Activated CD8-positive, alpha-beta T cell treated with anti-CD3 and anti-CD28 coated beads, Interleukin-2, amount 10 ng/mL, durations not matched to agents 7 days and 5 days (primary cell): ENCODE results near the gene INPP5B. TPM values are rescaled to one million over a fixed set of nuclear protein-coding genes. Genes with fewer than 3 reads are reported as not detected.

Experiments
- ATAC-seq: fragments of 150-1000 bp; cut with Tn5 transposase; one replicate; pipeline ENCODE4 v1.10.0; 2021; ENCODE audit warnings: moderate library complexity
- CTCF ChIA-PET: fragments of 350-600 bp; sonication (Branson Sonifier 250); formaldehyde crosslinking; loops from one replicate; lab custom pipeline; 2021; ENCODE audit warnings: antibody characterized with exemption; lab: Charles Lee
- POLR2A ChIA-PET: fragments of 350-600 bp; sonication (Branson Sonifier 250); formaldehyde crosslinking; loops from one replicate; lab custom pipeline; 2021; ENCODE audit warnings: antibody characterized with exemption; lab: Charles Lee
- DNase-seq: peaks from one replicate; pipeline ENCODE4 v3.0.0-alpha.2; 2020
- H3K27ac Mint-ChIP-seq: one replicate; pipeline ENCODE4 v1.8.0; 2021; ENCODE audit warnings: mild to moderate bottlenecking, mixed read lengths
- H3K27me3 Mint-ChIP-seq: one replicate; pipeline ENCODE4 v1.8.0; 2021; ENCODE audit warnings: low read depth, mixed read lengths
- H3K36me3 Mint-ChIP-seq: one replicate; pipeline ENCODE4 v1.8.0; 2021; ENCODE audit warnings: low read depth, mixed read lengths
- H3K4me1 Mint-ChIP-seq: one replicate; pipeline ENCODE4 v1.8.0; 2021; ENCODE audit warnings: low read depth, mixed read lengths
- H3K4me3 Mint-ChIP-seq: one replicate; pipeline ENCODE4 v1.8.0; 2021; ENCODE audit warnings: mild to moderate bottlenecking, mixed read lengths
- H3K9me3 Mint-ChIP-seq: one replicate; pipeline ENCODE4 v1.8.0; 2022; ENCODE audit warnings: mixed read lengths; ENCODE audit not compliant: insufficient read depth
- total RNA-seq, 2 experiments: library from RNA; stranded (reverse); gene quantifications; one replicate each; pipeline ENCODE4 v1.2.3, GENCODE V29; 2021

The INPP5B gene
- total RNA-seq, 2 experiments from 2014 or later: 40.2 to 41.1 TPM

- peaks cover 46% of the 10 kb centered on the region for H3K36me3 Mint-ChIP-seq
- H3K27ac Mint-ChIP-seq: no peak overlapping the region
- no peaks in the 10 kb centered on the region for H3K9me3 Mint-ChIP-seq
- DNase-seq: no peak
- no peak overlapping the region for H3K4me3 Mint-ChIP-seq
- H3K4me1 Mint-ChIP-seq: peaks cover 2% of the 10 kb centered on the region
- POLR2A ChIA-PET: no interaction called here
- ATAC-seq: no peak
- H3K27me3 Mint-ChIP-seq: no peaks in the 10 kb centered on the region
- CTCF ChIA-PET: interaction anchor here (0.9 kb wide), 1 partner anchor 66 kb away, joined by 3 read pairs; no protein-coding TSS in a partner anchor
Observed at GRCh38 chr1:37865348-37866120, 81.3 kb downstream of the INPP5B start.

GRCh38 chr1:37862330-37862729, 84.5 kb downstream of the INPP5B start:
- H3K9me3 Mint-ChIP-seq: no peaks in the 10 kb centered on the region
- ATAC-seq: no peak
- no peak for DNase-seq
- H3K27me3 Mint-ChIP-seq: no peaks in the 10 kb centered on the region
- ChIA-PET CTCF (interaction anchor here (0.8 to 5.0 kb wide), 5 partner anchors 11 to 383 kb away, joined by 3 to 51 read pairs (median 4); no protein-coding TSS in a partner anchor), POLR2A (interaction anchor here (1.6 kb wide), 1 partner anchor 11 kb away, joined by 5 read pairs; no protein-coding TSS in a partner anchor)
- peaks cover 19% of the 10 kb centered on the region for H3K4me1 Mint-ChIP-seq
- H3K36me3 Mint-ChIP-seq: peaks cover 32% of the 10 kb centered on the region
- H3K27ac Mint-ChIP-seq: no peak overlapping the region
- no peak overlapping the region for H3K4me3 Mint-ChIP-seq

GRCh38 chr1:37861151-37861550, 85.7 kb downstream of the INPP5B start:
- Mint-ChIP-seq H3K27ac (no peak overlapping the region), H3K27me3 (no peaks in the 10 kb centered on the region), H3K9me3 (no peaks in the 10 kb centered on the region), H3K4me1 (peaks cover 24% of the 10 kb centered on the region), H3K36me3 (peaks cover 33% of the 10 kb centered on the region), H3K4me3 (no peak overlapping the region)
- POLR2A ChIA-PET: interaction anchor here (0.6 to 2.1 kb wide), 3 partner anchors 12 to 169 kb away, joined by 3 to 9 read pairs (median 5); partner anchors contain the start of gene CDCA8
- DNase-seq (no peak), ATAC-seq (no peak)
- CTCF ChIA-PET: interaction anchor here (0.9 to 5.0 kb wide), 9 partner anchors 12 to 169 kb away, joined by 3 to 51 read pairs (median 5); partner anchors contain the start of genes C1orf122, CDCA8 and YRDC

DNA sequence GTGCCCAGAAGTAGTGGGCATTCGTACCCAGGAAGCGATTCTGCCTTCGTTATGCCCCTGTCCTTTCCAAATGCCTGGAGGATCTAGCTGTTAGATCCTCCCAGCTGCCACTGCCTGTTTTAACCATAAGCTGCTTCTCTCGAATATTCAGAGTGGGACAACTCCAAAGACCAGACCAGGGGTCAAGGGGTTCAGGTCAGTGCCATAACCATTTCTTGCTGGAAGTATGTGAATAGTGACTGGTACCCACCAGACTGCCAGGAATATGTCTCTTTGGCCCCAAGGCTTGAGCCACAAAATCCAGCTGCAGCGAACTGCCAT, 86.5 kb downstream of the INPP5B start:
- no peak for ATAC-seq
- DNase-seq: no peak
- CTCF ChIA-PET: interaction anchor here (0.8 to 5.0 kb wide), 41 partner anchors 10 to 303 kb away, joined by 3 to 51 read pairs (median 5); partner anchors contain the start of genes C1orf122, CDCA8, INPP5B and SF3A3
- Mint-ChIP-seq H3K27ac (peak overlapping the region; percentile 96), H3K27me3 (no peaks in the 10 kb centered on the region), H3K4me3 (peak overlapping the region; percentile 91), H3K36me3 (peaks cover 31% of the 10 kb centered on the region), H3K9me3 (no peaks in the 10 kb centered on the region), H3K4me1 (peaks cover 25% of the 10 kb centered on the region)
- POLR2A ChIA-PET: interaction anchor here (0.8 to 2.3 kb wide), 6 partner anchors 16 to 169 kb away, joined by 3 to 19 read pairs (median 6); partner anchors contain the start of genes C1orf122, CDCA8 and YRDC

- Mint-ChIP-seq H3K9me3 (no peaks in the 10 kb centered on the region), H3K27ac (peak within 1 kb of the TSS; percentile 96), H3K4me1 (peaks cover 30% of the 10 kb centered on the region), H3K27me3 (no peaks in the 10 kb centered on the region), H3K4me3 (peak within 1 kb of the TSS; percentile 91), H3K36me3 (peaks cover 32% of the 10 kb centered on the region)
- peak; percentile 98 for DNase-seq
- ChIA-PET POLR2A (interaction anchor here (0.8 to 2.3 kb wide), 13 partner anchors 9 to 168 kb away, joined by 3 to 19 read pairs (median 4); partner anchors contain the start of genes C1orf122, CDCA8 and YRDC), CTCF (interaction anchor here (0.7 to 5.0 kb wide), 51 partner anchors 9 to 302 kb away, joined by 3 to 51 read pairs (median 5); partner anchors contain the start of genes C1orf122, CDCA8, INPP5B and SF3A3)
- peak; percentile 100 for ATAC-seq
Observed at GRCh38 chr1:37859507-37860345, 87.1 kb downstream of the INPP5B start, which contains the start of gene MTF1. Gene MTF1, minus strand, starts transcription at chr1:37859592. Its CDS starts 1,934 bp downstream, at chr1:37857658.

DNA sequence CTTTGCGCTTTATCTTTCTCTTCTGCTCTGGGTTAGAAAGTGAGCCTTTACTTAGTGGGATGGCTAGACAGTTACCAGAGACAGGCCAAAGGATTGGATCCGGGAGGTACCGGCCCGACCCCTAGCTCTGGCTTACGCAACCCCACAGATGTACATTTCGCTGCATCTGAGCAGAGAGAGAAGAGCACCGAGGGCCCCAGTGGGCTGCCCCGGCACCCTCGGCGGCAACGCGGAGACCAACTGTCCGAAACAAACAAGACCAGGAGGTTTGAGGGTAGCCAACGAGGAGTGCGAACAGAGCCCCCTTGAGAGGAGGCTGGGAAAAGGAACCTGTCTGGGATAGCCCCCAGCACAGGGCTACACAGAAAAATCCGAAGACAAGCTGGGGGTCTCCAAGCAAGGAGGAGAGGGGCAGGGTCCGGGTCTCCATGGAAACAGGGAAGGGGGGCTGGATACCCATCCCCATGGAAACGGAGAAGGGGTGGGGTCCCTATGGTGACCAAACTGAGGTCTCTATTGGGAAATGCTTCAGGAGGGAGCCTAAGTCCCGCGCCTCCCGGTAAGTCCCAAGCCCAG, 87.8 kb downstream of the INPP5B start:
- Mint-ChIP-seq H3K27me3 (no peaks in the 10 kb centered on the region), H3K4me3 (peak overlapping the region; percentile 91), H3K36me3 (peaks cover 30% of the 10 kb centered on the region), H3K27ac (peak overlapping the region; percentile 96), H3K9me3 (no peaks in the 10 kb centered on the region), H3K4me1 (peaks cover 33% of the 10 kb centered on the region)
- DNase-seq: no peak
- ATAC-seq: peak; percentile 8
- CTCF ChIA-PET: interaction anchor here (0.8 to 5.0 kb wide), 37 partner anchors 8 to 251 kb away, joined by 3 to 51 read pairs (median 6); partner anchors contain the start of genes C1orf122, CDCA8, INPP5B and SF3A3
- POLR2A ChIA-PET: interaction anchor here (0.7 to 2.3 kb wide), 11 partner anchors 8 to 1849 kb away, joined by 3 to 19 read pairs (median 4); partner anchors contain the start of genes C1orf122, CDCA8 and YRDC

- Mint-ChIP-seq H3K27me3 (no peaks in the 10 kb centered on the region), H3K36me3 (peaks cover 33% of the 10 kb centered on the region), H3K9me3 (no peaks in the 10 kb centered on the region), H3K27ac (no peak overlapping the region), H3K4me1 (peaks cover 39% of the 10 kb centered on the region), H3K4me3 (no peak overlapping the region)
- POLR2A ChIA-PET: no interaction called here
- DNase-seq (no peak), ATAC-seq (no peak)
- CTCF ChIA-PET: no interaction called here
Observed at GRCh38 chr1:37854406-37854805, 92.4 kb downstream of the INPP5B start.

GRCh38 chr1:37853157-37853556, 93.7 kb downstream of the INPP5B start:
- DNase-seq (no peak), ATAC-seq (no peak)
- peaks cover 34% of the 10 kb centered on the region for H3K36me3 Mint-ChIP-seq
- H3K9me3 Mint-ChIP-seq: no peaks in the 10 kb centered on the region
- no peaks in the 10 kb centered on the region for H3K27me3 Mint-ChIP-seq
- ChIA-PET POLR2A (no interaction called here), CTCF (interaction anchor here (0.8 to 1.5 kb wide), 3 partner anchors 36 to 982 kb away, joined by 3 to 4 read pairs (median 3); no protein-coding TSS in a partner anchor)
- peak overlapping the region; percentile 53 for H3K27ac Mint-ChIP-seq
- no peak overlapping the region for H3K4me3 Mint-ChIP-seq
- H3K4me1 Mint-ChIP-seq: peaks cover 36% of the 10 kb centered on the region

- Mint-ChIP-seq H3K4me1 (peaks cover 31% of the 10 kb centered on the region), H3K9me3 (no peaks in the 10 kb centered on the region), H3K4me3 (no peak overlapping the region), H3K27ac (no peak overlapping the region), H3K27me3 (no peaks in the 10 kb centered on the region), H3K36me3 (peaks cover 33% of the 10 kb centered on the region)
- ChIA-PET POLR2A (interaction anchor here (0.6 to 1.6 kb wide), 2 partner anchors 44 to 1991 kb away, joined by 5 to 6 read pairs; partner anchors contain the start of genes C1orf122 and YRDC), CTCF (interaction anchor here (0.7 to 3.3 kb wide), 7 partner anchors 8 to 984 kb away, joined by 3 to 51 read pairs (median 4); partner anchors contain the start of genes MTF1 and YRDC)
- no peak for DNase-seq
- no peak for ATAC-seq
Observed at GRCh38 chr1:37851782-37852210, 95.1 kb downstream of the INPP5B start.

- ChIA-PET CTCF (interaction anchor here (0.9 to 3.3 kb wide), 6 partner anchors 8 to 160 kb away, joined by 3 to 51 read pairs (median 6); partner anchors contain the start of gene MTF1), POLR2A (interaction anchor here (0.6 to 1.6 kb wide), 3 partner anchors 8 to 197 kb away, joined by 3 to 6 read pairs (median 4); partner anchors contain the start of genes C1orf122, MTF1 and YRDC)
- H3K9me3 Mint-ChIP-seq: no peaks in the 10 kb centered on the region
- peaks cover 37% of the 10 kb centered on the region for H3K4me1 Mint-ChIP-seq
- H3K27me3 Mint-ChIP-seq: no peaks in the 10 kb centered on the region
- ATAC-seq (no peak), DNase-seq (no peak)
- no peak overlapping the region for H3K27ac Mint-ChIP-seq
- peaks cover 31% of the 10 kb centered on the region for H3K36me3 Mint-ChIP-seq
- no peak overlapping the region for H3K4me3 Mint-ChIP-seq
Observed at GRCh38 chr1:37851262-37851661, 95.6 kb downstream of the INPP5B start.
